SHP77 treated with DMSO at 0.1 percent for 48 hours (cell line): Measurements from ENCODE around the gene SUPT5H.
"Not testable (repeated sequence)": the region's sequence is repeated elsewhere in the genome, so short reads cannot be mapped to it uniquely, and the experiment has no call there.

Experiments
- DNase-seq: peaks from one replicate; lab custom pipeline; 2025; lab: John Stamatoyannopoulos, UW

SUPT5H gene

GRCh38 chr19:39425744-39426143 lies 19.6 kb upstream of the SUPT5H start:
- DNase-seq = no peak

- DNase-seq = no peak
Observed at GRCh38 chr19:39426170-39426569, 19.2 kb upstream of the SUPT5H start.

- no peak for DNase-seq
Observed at GRCh38 chr19:39427707-39428106, 17.7 kb upstream of the SUPT5H start.

- DNase-seq = no peak
Observed at GRCh38 chr19:39428283-39429112, 16.9 kb upstream of the SUPT5H start.

- DNase-seq = peak; percentile 76
Observed at GRCh38 chr19:39430675-39431593, 14.4 kb upstream of the SUPT5H start.

GRCh38 chr19:39432677-39433025 lies 12.7 kb upstream of the SUPT5H start:
- no peak for DNase-seq

GRCh38 chr19:39433480-39434079 lies 11.8 kb upstream of the SUPT5H start:
- no peak for DNase-seq

GRCh38 chr19:39434123-39435076 lies 11.0 kb upstream of the SUPT5H start:
- DNase-seq = no peak

- DNase-seq = peak; percentile 98
Observed at GRCh38 chr19:39435499-39436349, 9.7 kb upstream of the SUPT5H start, which contains the start of gene RPS16. RPS16 (minus strand) TSS chr19:39435949; CDS start chr19:39435895, 54 bp downstream.

- no peak for DNase-seq
Observed at GRCh38 chr19:39436350-39436716, 9.0 kb upstream of the SUPT5H start.

- DNase-seq = no peak
Observed at GRCh38 chr19:39438270-39438934, 7.0 kb upstream of the SUPT5H start.

- DNase-seq = no peak
Observed at GRCh38 chr19:39444598-39445195, 685 bp upstream of the SUPT5H start.

- DNase-seq = no peak
Observed at GRCh38 chr19:39446365-39447084, 1.1 kb downstream of the SUPT5H start.

GRCh38 chr19:39448271-39448670 lies 2.9 kb downstream of the SUPT5H start:
- DNase-seq = no peak

- DNase-seq = no peak
Observed at GRCh38 chr19:39449116-39449797, 3.9 kb downstream of the SUPT5H start.

- not testable (repeated sequence) for DNase-seq
Observed at GRCh38 chr19:39451257-39451656, 5.9 kb downstream of the SUPT5H start.

- DNase-seq = no peak
Observed at GRCh38 chr19:39463403-39463802, 18.0 kb downstream of the SUPT5H start.
